AG04450 (cell line): ENCODE results near the gene ETFA. TPM values are rescaled to one million over a fixed set of nuclear protein-coding genes. Genes with fewer than 3 reads are reported as not detected.

ENCODE experiments used
- CTCF ChIA-PET: fragments of 300-600, 350-600 bp; formaldehyde crosslinking; extraction: SDS; loops from one replicate; lab custom pipeline; 2022; ENCODE audit warnings: antibody characterized with exemption, inconsistent platforms; lab: Charles Lee
- POLR2A ChIA-PET: fragments of 350-600 bp; formaldehyde crosslinking; extraction: SDS; loops from one replicate; lab custom pipeline; 2021; ENCODE audit warnings: antibody characterized with exemption, inconsistent platforms; lab: Yijun Ruan, JAX
- DNase-seq: peaks from one replicate; pipeline ENCODE4 v3.0.0-alpha.2; 2011; ENCODE audit warnings: low read depth, low spot score
- H3K27ac ChIP-seq: one replicate; pipeline ENCODE4 v1.5.1; 2012; ENCODE audit warnings: low read depth, low read length, control low read depth
- H3K27me3 ChIP-seq: one replicate; pipeline ENCODE4 v1.6.0; 2012; ENCODE audit warnings: low read length; ENCODE audit not compliant: control insufficient read depth, insufficient read depth
- H3K4me3 ChIP-seq: 2 replicates; pipeline ENCODE4 v1.5.1; 2011; ENCODE audit warnings: mild to moderate bottlenecking, low read depth, low read length, control low read depth
- H3K9me3 ChIP-seq: 2 replicates; pipeline ENCODE4 v1.5.1; 2012; ENCODE audit warnings: low read length; ENCODE audit not compliant: control insufficient read depth, insufficient read depth
- polyA plus RNA-seq: library from polyadenylated mRNA; depleted of rRNA; stranded (reverse); fragments of >200 nt; gene quantifications from 2 replicates; pipeline ENCODE4 v1.2.3, GENCODE V29; 2011
- TF ChIP-seq, protein P1 (sequence below): IDR thresholded peaks from 2 replicates; pipeline ENCODE4 v1.5.1; 2011; ENCODE audit warnings: low read depth, low read length, control low read depth, inconsistent platforms

Gene ETFA
- polyA plus RNA-seq, 1 experiment = 208 TPM

- no peak for DNase-seq
- Histone ChIP-seq H3K27me3 (peaks cover 6% of the 10 kb centered on the region), H3K27ac (no peak overlapping the region), H3K9me3 (no peaks in the 10 kb centered on the region; the same call in 1 of the 2 replicates), H3K4me3 (no peak overlapping the region)
- CTCF ChIA-PET = interaction anchor here (0.6 kb wide), 1 partner anchor 8 kb away, joined by 10 read pairs; no protein-coding TSS in a partner anchor
- POLR2A ChIA-PET = no interaction called here
- TF ChIP-seq, protein P1, sequence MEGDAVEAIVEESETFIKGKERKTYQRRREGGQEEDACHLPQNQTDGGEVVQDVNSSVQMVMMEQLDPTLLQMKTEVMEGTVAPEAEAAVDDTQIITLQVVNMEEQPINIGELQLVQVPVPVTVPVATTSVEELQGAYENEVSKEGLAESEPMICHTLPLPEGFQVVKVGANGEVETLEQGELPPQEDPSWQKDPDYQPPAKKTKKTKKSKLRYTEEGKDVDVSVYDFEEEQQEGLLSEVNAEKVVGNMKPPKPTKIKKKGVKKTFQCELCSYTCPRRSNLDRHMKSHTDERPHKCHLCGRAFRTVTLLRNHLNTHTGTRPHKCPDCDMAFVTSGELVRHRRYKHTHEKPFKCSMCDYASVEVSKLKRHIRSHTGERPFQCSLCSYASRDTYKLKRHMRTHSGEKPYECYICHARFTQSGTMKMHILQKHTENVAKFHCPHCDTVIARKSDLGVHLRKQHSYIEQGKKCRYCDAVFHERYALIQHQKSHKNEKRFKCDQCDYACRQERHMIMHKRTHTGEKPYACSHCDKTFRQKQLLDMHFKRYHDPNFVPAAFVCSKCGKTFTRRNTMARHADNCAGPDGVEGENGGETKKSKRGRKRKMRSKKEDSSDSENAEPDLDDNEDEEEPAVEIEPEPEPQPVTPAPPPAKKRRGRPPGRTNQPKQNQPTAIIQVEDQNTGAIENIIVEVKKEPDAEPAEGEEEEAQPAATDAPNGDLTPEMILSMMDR = no peak
Observed at GRCh38 chr15:76181705-76182107, 129.6 kb downstream of the ETFA start.

DNA sequence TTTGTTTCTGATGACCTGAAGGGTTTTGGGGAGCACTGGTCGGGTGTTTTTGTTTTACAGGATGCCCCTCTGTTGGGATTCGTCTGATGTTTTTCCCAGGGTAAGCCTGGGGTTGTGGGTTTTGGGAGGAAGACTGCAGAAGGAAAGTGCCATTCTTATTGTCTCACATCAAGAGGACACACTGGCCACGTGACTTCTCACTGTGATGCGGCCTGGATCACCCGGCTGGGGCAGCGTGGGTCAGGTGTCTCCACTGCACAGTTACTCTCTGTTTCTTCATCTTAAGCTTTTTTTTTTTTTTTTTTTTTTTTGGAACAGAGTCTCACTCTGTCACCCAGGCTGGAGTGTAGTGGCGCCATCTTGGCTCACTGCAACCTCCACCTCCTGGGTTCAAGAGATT lies 130.9 kb downstream of the ETFA start:
- Histone ChIP-seq H3K9me3 (no peaks in the 10 kb centered on the region; the same call in 1 of the 2 replicates), H3K4me3 (no peak overlapping the region), H3K27ac (no peak overlapping the region), H3K27me3 (peaks cover 7% of the 10 kb centered on the region)
- DNase-seq = no peak
- ChIA-PET CTCF (interaction anchor here (0.8 kb wide), 1 partner anchor 30 kb away, joined by 3 read pairs; no protein-coding TSS in a partner anchor), POLR2A (no interaction called here)
- TF ChIP-seq, protein P1 = no peak

DNA sequence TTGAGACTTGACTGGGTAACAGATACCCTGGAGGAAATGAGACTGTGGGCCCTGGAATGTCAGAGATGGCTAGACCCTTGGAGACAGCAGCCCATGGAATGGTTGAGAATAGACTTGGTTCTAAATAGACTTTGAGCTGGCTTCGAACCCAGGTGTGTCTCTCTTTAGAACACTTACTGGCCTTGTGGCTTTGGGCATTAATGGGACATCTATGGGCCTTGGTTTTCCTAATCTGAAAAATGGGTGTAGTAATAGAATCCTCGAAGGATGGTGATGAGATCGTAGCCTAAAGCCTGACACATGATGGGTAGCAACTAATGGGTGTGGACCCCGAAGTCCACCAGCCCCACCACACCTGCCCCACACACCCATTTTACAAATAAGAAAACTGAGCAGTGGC lies 132.2 kb downstream of the ETFA start:
- Histone ChIP-seq H3K27ac (no peak overlapping the region), H3K4me3 (no peak overlapping the region), H3K27me3 (peaks cover 10% of the 10 kb centered on the region), H3K9me3 (peaks cover 3% of the 10 kb centered on the region; the same call in 1 of the 2 replicates)
- ChIA-PET CTCF (no interaction called here), POLR2A (no interaction called here)
- no peak for DNase-seq
- TF ChIP-seq, protein P1 = no peak

- no peak overlapping the region for H3K27ac ChIP-seq
- peaks cover 3% of the 10 kb centered on the region; the same call in 1 of the 2 replicates for H3K9me3 ChIP-seq
- TF ChIP-seq, protein P1 = no peak
- DNase-seq = no peak
- peaks cover 12% of the 10 kb centered on the region for H3K27me3 ChIP-seq
- ChIA-PET CTCF (no interaction called here), POLR2A (interaction anchor here (1.0 kb wide), 1 partner anchor 10 kb away, joined by 3 read pairs; no protein-coding TSS in a partner anchor)
- no peak overlapping the region for H3K4me3 ChIP-seq
Observed at GRCh38 chr15:76178296-76179000, 132.8 kb downstream of the ETFA start.

- ChIA-PET POLR2A (interaction anchor here (1.0 kb wide), 1 partner anchor 9 kb away, joined by 3 read pairs; no protein-coding TSS in a partner anchor), CTCF (interaction anchor here (0.6 kb wide), 1 partner anchor 766 kb away, joined by 5 read pairs; no protein-coding TSS in a partner anchor)
- Histone ChIP-seq H3K27ac (no peak overlapping the region), H3K9me3 (peaks cover 3% of the 10 kb centered on the region; the same call in 1 of the 2 replicates), H3K4me3 (no peak overlapping the region), H3K27me3 (peaks cover 16% of the 10 kb centered on the region)
- TF ChIP-seq, protein P1 = no peak
- DNase-seq = no peak
Observed at GRCh38 chr15:76177491-76178040, 133.7 kb downstream of the ETFA start.
